Tibial artery (tissue), 4 donors: Measurements from ENCODE around the gene PTMA.

Experiments
- DNase-seq, 2 donors: peaks; one replicate each; pipeline ENCODE4 v3.0.0-alpha.2; 2019
- H3K27ac ChIP-seq, 2 donors: fragments of 200-600 bp; sonication (generic) in 1 of 2; 1 replicate in 1 of 2; 2 replicates in 1 of 2; pipeline ENCODE4 v1.5.1; 2018 to 2019; ENCODE audit warnings: mild to moderate bottlenecking in 1 of 2
- H3K27me3 ChIP-seq, 2 donors: fragments of 200-600 bp; sonication (generic) in 1 of 2; one replicate each; pipeline versions ENCODE4 v1.5.1 to v1.6.0; 2016 to 2019
- H3K36me3 ChIP-seq, 3 donors: fragments of 200-600 bp; sonication (generic) in 2 of 3; one replicate each; pipeline ENCODE4 v1.5.1; 2016 to 2019; ENCODE audit warnings: mild to moderate bottlenecking in 2 of 3
- H3K4me1 ChIP-seq, 4 donors: fragments of 200-600 bp; sonication (generic) in 2 of 4; 1 replicate in 3 of 4; 2 replicates in 1 of 4; pipeline ENCODE4 v1.5.1; 2016 to 2019
- H3K4me3 ChIP-seq, 2 donors: fragments of 200-600 bp; sonication (generic) in 1 of 2; 1 replicate in 1 of 2; 2 replicates in 1 of 2; pipeline ENCODE4 v1.5.1; 2018 to 2019; ENCODE audit warnings: mild to moderate bottlenecking in 2 of 2
- H3K9me3 ChIP-seq, 3 donors: fragments of 200-600 bp; sonication (generic) in 1 of 3; one replicate each; pipeline ENCODE4 v1.5.1; 2016 to 2019
- CTCF ChIP-seq, 2 experiments: fragments of 200-600 bp in 1 of 2; fragments of 450-650 bp in 1 of 2; IDR thresholded peaks; one replicate each; pipeline ENCODE4 v1.5.1; 2017 to 2019; ENCODE audit warnings: antibody characterized with exemption in 2 of 2, mild to moderate bottlenecking in 1 of 2, moderate library complexity in 1 of 2
- intact Hi-C: fragments of 100-400 bp; cut with DNase I; formaldehyde crosslinking; loops from one replicate; pipeline ENCODE4 v1.15.0; 2023; ENCODE audit warnings: low total_unique reads

The PTMA gene

DNA sequence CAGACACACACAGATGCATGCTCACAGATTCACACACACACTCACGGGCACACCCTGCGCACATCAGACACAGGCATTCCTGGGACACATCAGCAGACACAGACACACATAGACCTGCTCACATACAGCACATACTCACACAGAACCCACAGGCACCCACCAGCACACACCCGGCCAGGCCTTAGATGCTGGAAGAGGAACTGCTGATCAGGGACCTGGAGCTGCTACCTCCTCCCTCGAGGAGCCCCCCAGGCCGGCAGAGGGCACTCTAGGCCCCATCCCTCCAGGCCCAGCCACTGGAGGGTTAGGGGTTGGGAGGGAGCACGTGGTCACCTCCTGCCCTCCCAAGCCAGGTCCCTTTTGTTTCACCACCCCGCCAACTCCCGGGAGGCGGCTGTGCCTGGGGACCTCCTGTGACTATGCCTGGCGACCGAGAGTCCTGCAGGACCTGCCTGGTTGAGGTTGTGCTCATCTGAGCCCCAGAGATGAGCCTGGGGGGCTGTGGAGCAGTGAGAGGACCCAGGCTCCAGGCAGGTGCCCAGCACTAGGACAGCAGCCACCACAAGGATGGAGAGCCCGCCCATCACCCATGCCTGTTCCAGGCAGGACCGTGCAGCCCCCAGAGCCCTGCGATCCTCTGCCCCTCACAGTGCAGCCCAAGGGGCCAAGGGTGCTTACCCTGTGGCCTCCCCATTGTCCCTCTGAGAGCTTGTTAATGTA lies 21.0 kb upstream of the PTMA start:
- no peaks in the 10 kb centered on the region for H3K27me3 ChIP-seq
- peak; percentile 44 to 53 for TF ChIP-seq CTCF (IDR thresholded peaks at IDR 0.05)
- H3K9me3 ChIP-seq, result no peaks in the 10 kb centered on the region
- no peak overlapping the region for H3K27ac ChIP-seq
- no peak for DNase-seq
- no peaks in the 10 kb centered on the region for H3K36me3 ChIP-seq
- intact Hi-C loops, result loop anchor here (10.0 kb wide), 1 partner anchor 98 kb away; the partner anchor contains the start of genes COPS7B and PDE6D
- no peak overlapping the region for H3K4me3 ChIP-seq
- H3K4me1 ChIP-seq, result peaks cover 0 to 6% (median 0%) of the 10 kb centered on the region in 4 donors

DNA sequence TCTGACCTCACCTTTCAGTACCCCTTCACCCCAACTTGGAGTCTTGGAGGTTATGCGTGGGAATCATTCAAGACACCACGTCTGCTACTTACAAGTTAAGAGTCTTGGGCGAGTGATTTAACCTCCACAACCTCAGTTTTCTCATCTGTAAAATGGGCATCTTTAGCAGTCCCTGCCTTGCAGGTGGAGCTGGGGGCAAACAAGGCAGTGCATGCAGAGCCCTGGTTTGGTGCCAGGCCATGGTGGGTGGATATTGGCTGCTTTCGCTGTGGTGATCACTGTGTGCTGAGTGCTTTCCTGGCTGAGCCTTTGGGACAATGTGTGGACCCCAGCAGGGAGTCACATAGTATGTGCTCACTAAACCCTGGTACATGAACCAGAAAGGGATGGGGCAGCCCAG lies 20.4 kb upstream of the PTMA start:
- Histone ChIP-seq H3K4me1 (peaks cover 0 to 6% (median 0%) of the 10 kb centered on the region in 4 donors), H3K36me3 (no peaks in the 10 kb centered on the region), H3K4me3 (no peak overlapping the region), H3K27me3 (no peaks in the 10 kb centered on the region), H3K9me3 (no peaks in the 10 kb centered on the region), H3K27ac (no peak overlapping the region)
- no peak for TF ChIP-seq CTCF (IDR thresholded peaks at IDR 0.05)
- intact Hi-C loops, result loop anchor here (10.0 kb wide), 1 partner anchor 97 kb away; the partner anchor contains the start of genes COPS7B and PDE6D
- DNase-seq, result no peak

DNA sequence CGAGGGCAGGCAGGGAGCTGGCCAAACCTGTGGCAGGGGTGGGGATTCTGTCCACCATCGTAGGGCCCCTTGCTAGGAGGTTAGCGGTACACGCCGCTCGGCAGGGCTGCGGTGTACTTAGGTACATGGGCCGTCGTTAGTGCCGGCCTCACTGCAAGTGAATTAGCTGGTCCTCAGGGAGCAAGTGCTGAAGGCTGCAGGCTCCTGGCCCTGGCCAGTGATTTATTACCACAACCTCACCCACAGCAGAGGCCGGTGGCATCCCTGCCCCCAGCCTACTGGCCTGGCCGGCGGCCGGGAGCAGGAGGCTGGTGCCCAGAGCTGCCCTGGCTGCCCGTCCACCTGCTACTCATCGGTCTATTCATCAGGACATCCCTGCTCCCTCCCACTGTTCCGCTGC lies 19.6 kb upstream of the PTMA start:
- Histone ChIP-seq H3K36me3 (no peaks in the 10 kb centered on the region), H3K4me1 (peaks cover 0 to 6% (median 0%) of the 10 kb centered on the region in 4 donors), H3K27ac (no peak overlapping the region), H3K9me3 (no peaks in the 10 kb centered on the region), H3K27me3 (no peaks in the 10 kb centered on the region), H3K4me3 (no peak overlapping the region)
- DNase-seq, result no peak
- intact Hi-C loops, result loop anchor here (10.0 kb wide), 1 partner anchor 96 kb away; the partner anchor contains the start of genes COPS7B and PDE6D
- no peak for TF ChIP-seq CTCF (IDR thresholded peaks at IDR 0.05)

DNA sequence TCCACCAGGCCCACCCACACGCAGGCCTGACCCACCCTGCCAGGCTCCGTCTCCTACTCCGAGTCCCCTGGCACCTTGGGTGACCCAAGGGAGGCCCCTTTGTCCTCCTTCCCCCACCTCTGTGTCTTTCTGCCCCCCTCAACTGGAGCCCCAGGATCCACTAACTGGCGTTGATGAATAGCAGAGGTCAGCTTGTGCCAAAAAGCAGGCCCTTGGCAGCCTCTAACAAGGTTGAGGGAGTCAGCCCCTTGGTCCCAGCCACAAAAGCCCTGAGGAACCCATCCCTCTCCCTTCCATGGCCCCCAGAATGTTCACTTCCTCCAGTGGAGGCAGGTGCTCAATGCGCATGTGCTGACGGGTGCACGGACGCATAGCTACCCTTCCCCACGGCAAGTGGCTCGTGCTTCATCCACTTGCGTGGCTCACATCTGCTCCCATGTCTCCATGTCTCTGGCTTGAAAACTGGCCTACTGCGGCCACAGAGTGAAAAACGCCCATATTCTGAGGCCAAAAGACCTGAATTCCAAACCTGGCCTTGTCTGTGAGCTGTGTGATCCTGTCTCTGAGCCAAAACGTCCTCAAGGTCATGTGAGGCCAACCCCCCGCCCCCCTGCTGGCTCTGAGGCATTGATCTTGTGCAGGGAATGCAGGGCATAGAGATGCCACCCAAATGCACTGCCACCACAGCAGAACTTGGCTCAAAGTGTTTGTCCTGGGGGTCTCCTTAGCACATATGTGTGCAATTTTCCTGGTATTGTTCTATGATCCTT lies 19.0 kb upstream of the PTMA start:
- H3K27me3 ChIP-seq, result no peaks in the 10 kb centered on the region
- H3K9me3 ChIP-seq, result no peaks in the 10 kb centered on the region
- H3K36me3 ChIP-seq, result no peaks in the 10 kb centered on the region
- no peak overlapping the region for H3K27ac ChIP-seq
- intact Hi-C loops, result loop anchor here (10.0 kb wide), 1 partner anchor 95 kb away; the partner anchor contains the start of genes COPS7B and PDE6D
- peaks cover 0 to 6% (median 0%) of the 10 kb centered on the region in 4 donors for H3K4me1 ChIP-seq
- no peak overlapping the region for H3K4me3 ChIP-seq
- no peak for DNase-seq
- no peak for TF ChIP-seq CTCF (IDR thresholded peaks at IDR 0.05)

DNA sequence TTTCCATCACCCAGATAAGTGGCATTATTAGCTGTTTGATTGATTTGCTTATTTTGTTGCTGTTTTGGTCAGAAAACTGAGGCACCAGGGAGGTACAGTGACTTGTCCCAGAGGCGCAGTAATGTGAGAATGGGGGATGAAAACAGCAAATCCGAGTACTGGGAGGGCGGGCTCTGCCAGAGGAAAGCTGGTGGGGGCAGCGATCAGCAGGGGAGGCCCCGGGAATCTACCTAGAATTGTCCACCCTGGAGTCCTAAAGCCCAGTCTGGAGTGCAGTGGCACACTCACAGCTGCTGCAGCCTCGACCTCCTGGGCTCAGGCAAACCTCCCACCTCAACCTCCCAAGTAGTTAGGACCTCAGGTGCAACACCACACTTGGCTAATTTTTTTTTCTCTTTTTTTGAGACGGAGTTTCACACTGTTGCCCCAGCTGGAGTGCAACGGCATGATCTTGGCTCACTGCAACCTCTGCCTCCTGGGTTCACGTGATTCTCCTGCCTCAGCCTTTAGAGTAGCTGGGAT lies 17.0 kb upstream of the PTMA start:
- Histone ChIP-seq H3K36me3 (no peaks in the 10 kb centered on the region), H3K4me3 (no peak overlapping the region), H3K27ac (no peak overlapping the region), H3K27me3 (no peaks in the 10 kb centered on the region), H3K4me1 (peaks cover 0 to 6% (median 0%) of the 10 kb centered on the region in 4 donors), H3K9me3 (no peaks in the 10 kb centered on the region)
- intact Hi-C loops, result loop anchor here (5.0 kb wide), 1 partner anchor 641 kb away; no protein-coding TSS in a partner anchor
- DNase-seq, result no peak
- no peak for TF ChIP-seq CTCF (IDR thresholded peaks at IDR 0.05)
